Karpas-422 (cell line): ENCODE data around the gene WHRN. TPM values are rescaled to one million over a fixed set of nuclear protein-coding genes. Genes with fewer than 3 reads are reported as not detected.

Experiments used
- DNase-seq: peaks from one replicate; pipeline ENCODE4 v3.0.0-alpha.2; 2015
- H2AFZ ChIP-seq: fragments of 200-600 bp; sonication (generic); 2 replicates; pipeline ENCODE4 v1.6.1; 2014; ENCODE audit warnings: antibody characterized with exemption, low read length, mixed read lengths
- H3K27ac ChIP-seq: fragments of 200-600 bp; sonication (generic); 2 replicates; pipeline ENCODE4 v1.5.1; 2014; ENCODE audit warnings: mild to moderate bottlenecking, low read length, moderate library complexity
- H3K27me3 ChIP-seq: fragments of 200-600 bp; sonication (generic); 2 replicates; pipeline ENCODE4 v1.6.1; 2014; ENCODE audit warnings: low read length, mixed read lengths
- H3K36me3 ChIP-seq: fragments of 200-600 bp; sonication (generic); 2 replicates; pipeline ENCODE4 v1.6.1; 2014; ENCODE audit warnings: low read length, mixed read lengths; ENCODE audit not compliant: insufficient read depth
- H3K4me1 ChIP-seq: fragments of 200-600 bp; sonication (generic); 2 replicates; pipeline ENCODE4 v1.6.1; 2014; ENCODE audit warnings: mild to moderate bottlenecking, low read length, mixed read lengths
- H3K4me2 ChIP-seq: fragments of 200-600 bp; sonication (generic); 2 replicates; pipeline ENCODE4 v1.6.1; 2014; ENCODE audit warnings: low read length, low read depth, mild to moderate bottlenecking; ENCODE audit not compliant: poor library complexity, severe bottlenecking
- H3K4me3 ChIP-seq: fragments of 200-600 bp; sonication (generic); 2 replicates; pipeline ENCODE4 v1.5.1; 2014; ENCODE audit warnings: mild to moderate bottlenecking, antibody characterized with exemption, low read length, mixed read lengths
- H3K79me2 ChIP-seq: fragments of 200-600 bp; sonication (generic); 2 replicates; pipeline ENCODE4 v1.6.1; 2014; ENCODE audit warnings: mild to moderate bottlenecking, low read length, mixed read lengths
- H3K9ac ChIP-seq: fragments of 200-600 bp; sonication (generic); 2 replicates; pipeline ENCODE4 v1.6.0; 2014; ENCODE audit warnings: low read length
- H3K9me2 ChIP-seq: fragments of 200-600 bp; sonication (generic), shearing (Covaris generic); replicated peaks from 2 replicates; pipeline ENCODE4 v1.6.0; 2014; ENCODE audit warnings: mild to moderate bottlenecking, low read length, moderate library complexity; ENCODE audit not compliant: insufficient read depth
- H3K9me3 ChIP-seq: fragments of 300-700, 200-600 bp; sonication (generic); 2 replicates; pipeline ENCODE4 v1.6.1; 2014; ENCODE audit warnings: low read length, mixed read lengths
- H4K20me1 ChIP-seq: fragments of 200-600 bp; sonication (generic); 2 replicates; pipeline ENCODE4 v1.6.1; 2014; ENCODE audit warnings: mild to moderate bottlenecking, antibody characterized with exemption, low read length, low read depth; ENCODE audit not compliant: insufficient read depth
- total RNA-seq: library from RNA; depleted of rRNA; stranded (reverse); fragments of >200 nt; shearing (Covaris generic); gene quantifications from 2 replicates; pipeline ENCODE4 v1.2.3, GENCODE V29; 2014; ENCODE audit warnings: low replicate concordance

WHRN gene
- total RNA-seq, 1 experiment from 2014 or later = 0.30 TPM

DNA sequence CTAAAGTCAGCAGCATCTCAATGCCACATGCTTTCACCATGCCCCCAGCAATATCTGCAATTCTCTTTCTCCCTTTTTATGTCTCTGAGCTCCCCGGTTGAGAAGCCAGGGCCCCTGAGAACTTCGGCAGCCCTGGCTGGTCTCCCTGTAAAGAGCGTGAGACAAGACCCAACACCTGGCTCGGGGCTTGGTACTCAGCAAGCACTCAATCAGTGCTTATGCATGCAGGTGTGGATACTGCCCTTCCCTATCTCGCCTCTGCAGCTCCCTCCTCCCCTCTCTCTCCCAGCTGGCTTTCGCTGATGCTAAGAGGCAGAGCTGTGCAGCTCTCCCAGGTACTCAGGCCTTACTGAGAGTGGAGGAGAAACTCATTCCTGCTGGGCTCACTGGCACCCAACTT, 75.8 kb downstream of the WHRN start:
- Histone ChIP-seq H3K9me3 (no peaks in the 10 kb centered on the region), H3K9ac (no peak overlapping the region), H2AFZ (no peak overlapping the region), H3K4me3 (no peak overlapping the region), H3K4me1 (no peaks in the 10 kb centered on the region), H3K79me2 (no peaks in the 10 kb centered on the region), H3K4me2 (no peak overlapping the region), H3K27me3 (no peaks in the 10 kb centered on the region), H3K9me2 (no peaks in the 10 kb centered on the region), H3K36me3 (no peaks in the 10 kb centered on the region), H3K27ac (no peak overlapping the region), H4K20me1 (no peaks in the 10 kb centered on the region)
- no peak for DNase-seq

- no peak overlapping the region for H3K9ac ChIP-seq
- no peaks in the 10 kb centered on the region for H3K27me3 ChIP-seq
- H3K9me2 ChIP-seq = no peaks in the 10 kb centered on the region
- no peaks in the 10 kb centered on the region for H3K9me3 ChIP-seq
- no peak overlapping the region for H3K4me3 ChIP-seq
- H3K27ac ChIP-seq = no peak overlapping the region
- H4K20me1 ChIP-seq = no peaks in the 10 kb centered on the region
- DNase-seq = no peak
- H3K4me2 ChIP-seq = no peak overlapping the region
- H3K36me3 ChIP-seq = no peaks in the 10 kb centered on the region
- H3K79me2 ChIP-seq = no peaks in the 10 kb centered on the region
- no peak overlapping the region for H2AFZ ChIP-seq
- H3K4me1 ChIP-seq = no peaks in the 10 kb centered on the region
Measured at GRCh38 chr9:114428466-114428865, 76.8 kb downstream of the WHRN start.

GRCh38 chr9:114427644-114428043, 77.6 kb downstream of the WHRN start:
- Histone ChIP-seq H3K4me2 (no peak overlapping the region), H3K27me3 (no peaks in the 10 kb centered on the region), H3K4me1 (no peaks in the 10 kb centered on the region), H3K9ac (no peak overlapping the region), H2AFZ (no peak overlapping the region), H3K9me2 (no peaks in the 10 kb centered on the region), H3K79me2 (no peaks in the 10 kb centered on the region), H3K9me3 (no peaks in the 10 kb centered on the region), H3K4me3 (no peak overlapping the region), H4K20me1 (no peaks in the 10 kb centered on the region), H3K27ac (no peak overlapping the region), H3K36me3 (no peaks in the 10 kb centered on the region)
- DNase-seq = no peak

DNA sequence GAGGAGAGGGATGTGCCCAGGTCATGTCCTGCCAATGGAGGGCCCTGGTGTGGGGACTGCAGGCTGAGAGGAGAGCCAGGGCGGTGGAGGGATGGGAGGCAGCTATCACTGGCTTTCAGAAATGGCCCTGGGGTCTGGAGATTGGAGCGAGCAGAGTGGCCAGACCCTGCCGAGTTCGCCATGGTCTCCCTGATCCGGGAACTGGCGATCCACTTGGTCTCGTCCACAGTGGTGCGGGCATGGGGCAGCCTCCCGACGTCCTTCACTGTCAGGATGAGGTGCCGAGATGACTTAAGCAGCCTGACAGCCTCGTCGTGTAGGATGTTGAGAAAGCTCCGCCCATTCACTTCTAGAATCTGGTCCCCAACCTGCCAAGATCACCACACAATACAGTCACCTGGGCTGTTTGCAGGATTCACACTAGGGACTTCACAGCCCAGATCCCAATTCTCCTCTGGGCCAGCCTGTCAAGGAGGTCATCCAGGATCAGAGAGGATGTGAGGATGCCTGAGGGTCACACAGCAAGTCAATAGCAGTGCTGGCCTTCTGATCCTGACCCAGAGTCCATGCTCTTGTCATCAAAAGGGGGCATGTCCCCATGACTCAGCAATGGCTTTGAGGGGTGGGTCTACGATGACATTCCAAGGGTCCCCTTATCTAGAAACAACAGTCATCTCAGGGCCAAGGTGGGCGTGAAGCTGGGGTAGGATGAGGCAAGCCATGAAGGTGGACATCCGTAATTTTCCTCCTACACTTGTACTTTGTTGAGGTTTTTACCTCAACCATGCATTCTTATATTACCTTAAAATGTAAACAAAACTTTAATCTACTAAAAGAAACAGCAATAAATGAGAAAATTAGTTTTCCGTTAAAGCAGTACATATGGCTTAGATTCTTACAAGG, 79.0 kb downstream of the WHRN start:
- Histone ChIP-seq H3K4me2 (no peak overlapping the region), H3K27me3 (no peaks in the 10 kb centered on the region), H3K4me1 (no peaks in the 10 kb centered on the region), H3K9me3 (no peaks in the 10 kb centered on the region), H3K36me3 (no peaks in the 10 kb centered on the region), H2AFZ (no peak overlapping the region), H3K9ac (no peak overlapping the region), H3K9me2 (no peaks in the 10 kb centered on the region), H4K20me1 (no peaks in the 10 kb centered on the region), H3K79me2 (no peaks in the 10 kb centered on the region), H3K27ac (no peak overlapping the region), H3K4me3 (no peak overlapping the region)
- no peak for DNase-seq

- Histone ChIP-seq H3K4me1 (no peaks in the 10 kb centered on the region), H3K9ac (no peak overlapping the region), H3K27ac (no peak overlapping the region), H4K20me1 (no peaks in the 10 kb centered on the region), H3K4me3 (no peak overlapping the region), H3K9me2 (no peaks in the 10 kb centered on the region), H3K79me2 (no peaks in the 10 kb centered on the region), H3K9me3 (no peaks in the 10 kb centered on the region), H3K4me2 (no peak overlapping the region), H3K36me3 (no peaks in the 10 kb centered on the region), H3K27me3 (no peaks in the 10 kb centered on the region), H2AFZ (no peak overlapping the region)
- no peak for DNase-seq
Measured at GRCh38 chr9:114425126-114425525, 80.1 kb downstream of the WHRN start.

- Histone ChIP-seq H3K4me3 (no peak overlapping the region), H3K27me3 (no peaks in the 10 kb centered on the region), H3K79me2 (no peaks in the 10 kb centered on the region), H2AFZ (no peak overlapping the region), H3K9ac (no peak overlapping the region), H4K20me1 (no peaks in the 10 kb centered on the region), H3K4me1 (no peaks in the 10 kb centered on the region), H3K27ac (no peak overlapping the region), H3K4me2 (no peak overlapping the region), H3K9me2 (no peaks in the 10 kb centered on the region), H3K9me3 (no peaks in the 10 kb centered on the region), H3K36me3 (no peaks in the 10 kb centered on the region)
- no peak for DNase-seq
Measured at GRCh38 chr9:114424126-114424525, 81.1 kb downstream of the WHRN start.

DNA sequence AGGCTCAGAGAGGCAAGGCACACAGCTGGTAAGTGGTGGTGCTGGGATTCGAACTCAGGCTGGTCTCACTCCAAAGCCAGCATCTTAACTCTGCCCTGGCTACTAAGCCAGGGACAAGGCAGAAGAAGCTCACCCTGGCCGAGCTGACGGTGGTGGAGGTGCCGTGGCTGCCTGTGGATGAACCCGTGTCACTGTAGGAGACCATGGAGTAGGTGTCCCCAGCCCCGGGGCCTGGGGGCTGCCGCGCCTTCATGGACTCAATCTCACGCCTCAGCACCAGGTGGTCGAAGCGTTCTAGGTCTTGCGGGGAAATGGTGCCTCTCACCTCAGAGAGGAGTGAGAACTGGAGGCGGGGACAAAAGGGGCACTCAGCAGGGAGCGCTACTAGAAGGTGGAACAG, 82.1 kb downstream of the WHRN start:
- Histone ChIP-seq H3K9me3 (no peaks in the 10 kb centered on the region), H3K4me3 (no peak overlapping the region), H2AFZ (no peak overlapping the region), H4K20me1 (no peaks in the 10 kb centered on the region), H3K9me2 (no peaks in the 10 kb centered on the region), H3K4me2 (no peak overlapping the region), H3K36me3 (no peaks in the 10 kb centered on the region), H3K79me2 (no peaks in the 10 kb centered on the region), H3K9ac (no peak overlapping the region), H3K27me3 (no peaks in the 10 kb centered on the region), H3K27ac (no peak overlapping the region), H3K4me1 (no peaks in the 10 kb centered on the region)
- DNase-seq = no peak

DNA sequence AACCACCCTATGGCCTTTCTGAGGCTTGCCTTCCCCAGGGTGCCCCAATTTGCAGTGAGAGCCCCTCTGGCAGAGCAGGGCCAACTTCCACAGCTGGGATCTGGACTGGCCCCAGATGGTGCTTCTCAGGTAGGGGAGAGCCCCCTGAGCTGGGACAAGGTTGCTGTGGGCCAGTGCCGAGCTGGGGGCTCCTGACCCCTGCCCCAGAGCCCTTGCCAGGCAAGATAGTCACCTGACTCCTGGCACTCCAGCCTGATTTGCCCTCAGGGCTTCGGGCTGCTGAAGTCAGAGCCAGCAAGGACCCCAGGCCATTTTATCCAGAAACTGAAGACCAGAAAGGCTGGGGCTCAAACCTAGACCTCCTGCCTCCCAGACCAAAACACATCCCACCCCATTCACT, 84.1 kb downstream of the WHRN start:
- Histone ChIP-seq H3K79me2 (no peaks in the 10 kb centered on the region), H3K9me3 (no peaks in the 10 kb centered on the region)

More for the DNA sequence above, 84.1 kb downstream of the WHRN start:
- H3K36me3 ChIP-seq = no peaks in the 10 kb centered on the region
- no peak for DNase-seq
- no peak overlapping the region for H3K27ac ChIP-seq
- H3K4me2 ChIP-seq = no peak overlapping the region
- no peaks in the 10 kb centered on the region for H4K20me1 ChIP-seq
- H3K9me2 ChIP-seq = no peaks in the 10 kb centered on the region
- H3K4me3 ChIP-seq = no peak overlapping the region
- no peaks in the 10 kb centered on the region for H3K4me1 ChIP-seq
- H3K9ac ChIP-seq = no peak overlapping the region
- H2AFZ ChIP-seq = no peak overlapping the region
- no peaks in the 10 kb centered on the region for H3K27me3 ChIP-seq
